Vagina (tissue), 2 donors: Measurements from ENCODE around the gene PTPN4.

Source experiments
- CTCF ChIP-seq, 3 experiments: fragments of 450-650 bp in 2 of 3; fragments of 200-600 bp in 1 of 3; sonication (generic) in 1 of 3; IDR thresholded peaks; one replicate each; pipeline ENCODE4 v1.5.1; 2017 to 2019; ENCODE audit warnings: antibody characterized with exemption in 3 of 3, mild to moderate bottlenecking in 2 of 3, moderate library complexity in 2 of 3
- POLR2A ChIP-seq, 2 donors: fragments of 450-650 bp; IDR thresholded peaks; one replicate each; pipeline ENCODE4 v1.6.1; 2017; ENCODE audit warnings: antibody characterized with exemption in 2 of 2, mild to moderate bottlenecking in 2 of 2, moderate library complexity in 2 of 2

GRCh38 chr2:119873350-119874315 is 113.9 kb downstream of the PTPN4 start:
- TF ChIP-seq CTCF (IDR thresholded peaks at IDR 0.05) (no peak), POLR2A (IDR thresholded peaks at IDR 0.05) (no peak)
